Measurements from ENCODE around the gene LAMA2.

LAMA2 gene

DNA sequence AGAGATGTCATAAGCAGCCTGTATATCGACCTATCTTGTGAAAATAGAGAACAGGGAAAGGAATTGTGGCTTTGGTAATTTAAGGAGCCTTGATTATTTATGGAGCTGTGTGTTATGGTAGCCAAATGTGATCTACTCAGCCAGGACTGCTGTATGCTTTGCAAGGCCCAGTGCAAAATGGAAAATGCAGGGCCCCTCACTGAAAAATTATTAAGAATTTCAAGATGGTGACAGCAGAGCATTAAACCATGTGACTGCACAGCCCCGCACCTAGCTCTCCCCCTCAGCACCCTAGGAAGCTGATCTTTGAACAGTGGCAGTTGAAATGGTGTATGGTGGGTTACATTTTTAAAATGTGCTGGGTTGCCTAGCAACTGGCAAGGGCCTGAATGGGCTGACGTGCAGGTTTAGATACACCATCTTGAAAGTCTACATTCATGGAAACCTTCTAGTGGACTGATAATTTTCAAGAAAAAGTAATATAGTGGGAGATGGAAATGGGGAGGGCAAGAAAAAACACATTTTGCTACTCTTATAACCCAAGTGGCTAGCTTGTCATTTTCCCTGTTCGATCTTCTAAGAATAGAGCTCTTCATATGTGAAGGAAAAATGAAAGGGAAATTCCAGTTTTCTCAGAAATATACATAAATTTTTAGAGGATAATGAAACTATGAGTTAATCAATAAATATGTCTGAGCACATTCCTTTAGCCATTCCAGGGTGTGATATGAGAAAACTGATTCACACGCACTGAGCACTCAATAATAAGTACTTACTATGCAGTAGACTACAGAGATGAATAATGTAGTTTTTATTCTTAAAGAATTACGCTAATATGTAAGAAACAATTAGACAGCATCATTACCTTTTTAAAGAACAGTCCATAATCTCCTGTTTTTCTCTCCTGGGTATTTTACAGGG, 619.1 kb downstream of the LAMA2 start:
- TF ChIP-seq, protein P1, sequence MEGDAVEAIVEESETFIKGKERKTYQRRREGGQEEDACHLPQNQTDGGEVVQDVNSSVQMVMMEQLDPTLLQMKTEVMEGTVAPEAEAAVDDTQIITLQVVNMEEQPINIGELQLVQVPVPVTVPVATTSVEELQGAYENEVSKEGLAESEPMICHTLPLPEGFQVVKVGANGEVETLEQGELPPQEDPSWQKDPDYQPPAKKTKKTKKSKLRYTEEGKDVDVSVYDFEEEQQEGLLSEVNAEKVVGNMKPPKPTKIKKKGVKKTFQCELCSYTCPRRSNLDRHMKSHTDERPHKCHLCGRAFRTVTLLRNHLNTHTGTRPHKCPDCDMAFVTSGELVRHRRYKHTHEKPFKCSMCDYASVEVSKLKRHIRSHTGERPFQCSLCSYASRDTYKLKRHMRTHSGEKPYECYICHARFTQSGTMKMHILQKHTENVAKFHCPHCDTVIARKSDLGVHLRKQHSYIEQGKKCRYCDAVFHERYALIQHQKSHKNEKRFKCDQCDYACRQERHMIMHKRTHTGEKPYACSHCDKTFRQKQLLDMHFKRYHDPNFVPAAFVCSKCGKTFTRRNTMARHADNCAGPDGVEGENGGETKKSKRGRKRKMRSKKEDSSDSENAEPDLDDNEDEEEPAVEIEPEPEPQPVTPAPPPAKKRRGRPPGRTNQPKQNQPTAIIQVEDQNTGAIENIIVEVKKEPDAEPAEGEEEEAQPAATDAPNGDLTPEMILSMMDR (IDR thresholded peaks at IDR 0.05; ENCODE audit: low read depth, low read length): no peak
- H3K4me3 ChIP-seq (ENCODE audit: low read depth, low read length): no peak overlapping the region
- in situ Hi-C loops (cut with HindIII; ENCODE audit: low sequenced_read_pairs): no loop called here
- DNase-seq (ENCODE audit: low read depth, low spot score): peak; percentile 37

GRCh38 chr6:129504456-129504855, 621.5 kb downstream of the LAMA2 start:
- no peak overlapping the region for H3K4me3 ChIP-seq (ENCODE audit: low read depth, low read length)
- in situ Hi-C loops (cut with HindIII; ENCODE audit: low sequenced_read_pairs): no loop called here
- DNase-seq (ENCODE audit: low read depth, low spot score): no peak
- TF ChIP-seq, protein P1 (IDR thresholded peaks at IDR 0.05; ENCODE audit: low read depth, low read length): no peak

DNA sequence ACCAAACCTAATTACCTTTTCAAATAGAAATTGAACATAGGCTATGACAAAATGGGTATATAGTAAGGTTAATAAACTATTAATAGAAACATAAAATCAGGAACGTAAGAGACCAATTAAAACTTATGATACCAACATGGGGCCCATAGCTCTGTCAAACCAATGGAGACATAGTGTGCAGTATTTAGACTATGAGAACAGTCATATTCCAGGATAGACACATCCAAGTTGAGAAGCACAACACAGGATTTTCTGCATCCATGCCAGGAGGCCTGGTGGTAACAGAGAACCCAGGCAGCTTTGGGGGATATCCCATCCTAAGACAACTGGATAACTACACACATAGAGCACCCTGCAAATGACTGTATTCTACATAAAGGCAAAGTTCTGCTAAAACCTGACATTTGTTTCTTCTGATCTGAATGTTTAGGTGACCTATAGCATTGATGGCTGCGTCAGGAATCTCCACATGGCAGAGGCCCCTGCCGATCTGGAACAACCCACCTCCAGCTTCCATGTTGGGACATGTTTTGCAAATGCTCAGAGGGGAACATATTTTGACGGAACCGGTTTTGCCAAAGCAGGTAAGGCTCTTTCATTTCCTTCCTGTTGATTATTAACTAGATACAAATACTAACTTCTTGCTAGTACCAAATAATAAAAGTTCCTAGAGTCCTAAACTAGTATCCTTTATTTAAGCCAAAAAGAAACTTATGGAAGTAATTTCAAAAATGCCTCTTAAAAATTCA, 624.3 kb downstream of the LAMA2 start:
- no peak for DNase-seq (ENCODE audit: low read depth, low spot score)
- in situ Hi-C loops (cut with HindIII; ENCODE audit: low sequenced_read_pairs): no loop called here
- TF ChIP-seq, protein P1 (IDR thresholded peaks at IDR 0.05; ENCODE audit: low read depth, low read length): no peak
- no peak overlapping the region for H3K4me3 ChIP-seq (ENCODE audit: low read depth, low read length)

DNA sequence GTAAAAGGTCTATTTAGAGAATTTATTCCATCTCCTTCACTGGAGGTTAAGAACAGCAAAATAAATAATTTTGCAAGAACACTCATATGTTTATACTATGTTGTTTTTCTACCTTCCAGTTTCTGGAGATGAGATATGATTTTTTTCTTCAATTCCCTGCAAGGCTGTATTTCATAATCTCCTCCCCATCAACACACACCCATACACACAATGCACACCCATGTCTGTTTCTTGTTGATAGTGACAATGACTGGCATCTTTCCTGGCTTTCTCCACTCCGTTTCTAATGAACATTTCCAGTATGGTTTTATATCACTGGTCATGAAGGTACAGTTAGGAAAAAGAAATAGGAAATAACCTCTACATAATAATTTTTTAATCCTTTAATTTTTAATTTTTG, 624.9 kb downstream of the LAMA2 start:
- DNase-seq (ENCODE audit: low read depth, low spot score): no peak
- in situ Hi-C loops (cut with HindIII; ENCODE audit: low sequenced_read_pairs): no loop called here
- H3K4me3 ChIP-seq (ENCODE audit: low read depth, low read length): no peak overlapping the region
- TF ChIP-seq, protein P1 (IDR thresholded peaks at IDR 0.05; ENCODE audit: low read depth, low read length): no peak

DNA sequence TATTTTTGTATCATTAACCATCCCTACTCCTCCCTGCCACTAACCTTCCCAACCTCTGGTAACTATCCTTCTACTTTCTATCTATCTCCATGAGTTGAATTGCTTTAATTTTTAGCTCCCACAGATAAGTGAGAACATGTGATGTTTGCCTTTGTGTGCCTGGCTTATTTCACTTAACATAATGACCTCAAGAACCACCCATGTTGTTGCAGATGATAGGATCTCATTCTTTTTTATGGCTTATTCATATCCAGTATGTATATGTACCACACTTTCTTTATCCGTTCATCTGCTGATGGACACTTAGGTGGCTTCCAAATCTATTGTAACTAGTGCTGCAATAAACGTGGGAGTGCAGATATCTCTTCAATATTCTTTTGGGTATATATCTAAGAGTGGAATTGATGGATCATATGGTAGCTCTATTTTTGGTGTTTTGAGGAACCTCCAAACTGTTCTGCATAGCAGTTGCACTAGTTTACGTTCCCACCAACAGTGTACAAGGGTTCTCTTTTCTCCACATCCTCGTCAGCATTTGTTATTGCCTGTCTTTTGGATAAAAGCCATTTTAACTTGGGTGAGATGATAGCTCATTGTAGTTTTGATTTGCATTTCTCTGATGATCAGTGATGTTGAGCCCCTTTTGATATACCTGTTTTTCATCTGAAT, 625.7 kb downstream of the LAMA2 start:
- DNase-seq (ENCODE audit: low read depth, low spot score): no peak
- TF ChIP-seq, protein P1 (IDR thresholded peaks at IDR 0.05; ENCODE audit: low read depth, low read length): no peak
- in situ Hi-C loops (cut with HindIII; ENCODE audit: low sequenced_read_pairs): no loop called here
- no peak overlapping the region for H3K4me3 ChIP-seq (ENCODE audit: low read depth, low read length)

GRCh38 chr6:129510950-129511349, 628.0 kb downstream of the LAMA2 start:
- no peak overlapping the region for H3K4me3 ChIP-seq (ENCODE audit: low read depth, low read length)
- TF ChIP-seq, protein P1 (IDR thresholded peaks at IDR 0.05; ENCODE audit: low read depth, low read length): no peak
- in situ Hi-C loops (cut with HindIII; ENCODE audit: low sequenced_read_pairs): no loop called here
- DNase-seq (ENCODE audit: low read depth, low spot score): peak; percentile 59
